ENCODE results near the gene AOC1.

The AOC1 gene

DNA sequence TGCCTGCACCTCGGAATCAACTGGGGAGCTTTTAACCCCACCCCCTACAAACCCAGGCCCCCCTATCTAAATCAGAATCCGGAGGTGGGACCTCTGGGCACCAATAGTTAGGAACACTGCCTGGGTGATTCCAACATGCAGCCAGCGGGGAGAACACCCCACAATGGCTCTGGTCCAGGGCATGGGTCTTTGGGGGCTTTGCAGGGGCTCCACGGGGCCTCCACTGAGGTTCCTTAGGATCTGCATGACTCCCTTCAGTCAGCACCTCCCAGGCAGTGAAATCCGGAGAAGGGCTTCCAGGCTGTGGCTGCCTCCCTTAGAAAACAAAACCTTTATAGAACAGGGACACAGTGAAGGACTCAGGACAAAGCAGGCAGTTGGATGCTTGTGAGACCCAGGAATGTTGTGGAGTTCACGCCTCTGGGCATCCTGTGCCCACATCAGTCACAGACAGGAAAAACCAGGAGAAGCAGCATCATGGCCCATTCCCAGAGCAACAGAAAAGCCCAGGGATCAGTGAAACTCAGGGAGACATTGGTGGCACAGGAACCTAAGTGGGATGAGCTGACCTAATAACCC is 16.5 kb upstream of the AOC1 start:
- TF ChIP-seq TAF1 (IDR thresholded peaks at IDR 0.05; ENCODE audit: borderline replicate concordance, insufficient read depth, low read length) = no peak
- TF ChIP-seq FOXP2 (optimal IDR thresholded peaks at IDR 0.05; ENCODE audit: borderline replicate concordance, extremely low read depth, extremely low read length, insufficient read depth) = no peak
- TF ChIP-seq POLR2AphosphoS5 (IDR thresholded peaks at IDR 0.05; ENCODE audit: low read depth, low read length) = no peak
- no peak for TF ChIP-seq SIN3A (IDR thresholded peaks at IDR 0.05; ENCODE audit: borderline replicate concordance, insufficient read depth, low read length)
- TF ChIP-seq, protein P1, sequence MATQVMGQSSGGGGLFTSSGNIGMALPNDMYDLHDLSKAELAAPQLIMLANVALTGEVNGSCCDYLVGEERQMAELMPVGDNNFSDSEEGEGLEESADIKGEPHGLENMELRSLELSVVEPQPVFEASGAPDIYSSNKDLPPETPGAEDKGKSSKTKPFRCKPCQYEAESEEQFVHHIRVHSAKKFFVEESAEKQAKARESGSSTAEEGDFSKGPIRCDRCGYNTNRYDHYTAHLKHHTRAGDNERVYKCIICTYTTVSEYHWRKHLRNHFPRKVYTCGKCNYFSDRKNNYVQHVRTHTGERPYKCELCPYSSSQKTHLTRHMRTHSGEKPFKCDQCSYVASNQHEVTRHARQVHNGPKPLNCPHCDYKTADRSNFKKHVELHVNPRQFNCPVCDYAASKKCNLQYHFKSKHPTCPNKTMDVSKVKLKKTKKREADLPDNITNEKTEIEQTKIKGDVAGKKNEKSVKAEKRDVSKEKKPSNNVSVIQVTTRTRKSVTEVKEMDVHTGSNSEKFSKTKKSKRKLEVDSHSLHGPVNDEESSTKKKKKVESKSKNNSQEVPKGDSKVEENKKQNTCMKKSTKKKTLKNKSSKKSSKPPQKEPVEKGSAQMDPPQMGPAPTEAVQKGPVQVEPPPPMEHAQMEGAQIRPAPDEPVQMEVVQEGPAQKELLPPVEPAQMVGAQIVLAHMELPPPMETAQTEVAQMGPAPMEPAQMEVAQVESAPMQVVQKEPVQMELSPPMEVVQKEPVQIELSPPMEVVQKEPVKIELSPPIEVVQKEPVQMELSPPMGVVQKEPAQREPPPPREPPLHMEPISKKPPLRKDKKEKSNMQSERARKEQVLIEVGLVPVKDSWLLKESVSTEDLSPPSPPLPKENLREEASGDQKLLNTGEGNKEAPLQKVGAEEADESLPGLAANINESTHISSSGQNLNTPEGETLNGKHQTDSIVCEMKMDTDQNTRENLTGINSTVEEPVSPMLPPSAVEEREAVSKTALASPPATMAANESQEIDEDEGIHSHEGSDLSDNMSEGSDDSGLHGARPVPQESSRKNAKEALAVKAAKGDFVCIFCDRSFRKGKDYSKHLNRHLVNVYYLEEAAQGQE (IDR thresholded peaks at IDR 0.05; ENCODE audit: insufficient read depth in 1 of 2, low read depth in 2 of 2, low read length in 2 of 2) = no peak

DNA sequence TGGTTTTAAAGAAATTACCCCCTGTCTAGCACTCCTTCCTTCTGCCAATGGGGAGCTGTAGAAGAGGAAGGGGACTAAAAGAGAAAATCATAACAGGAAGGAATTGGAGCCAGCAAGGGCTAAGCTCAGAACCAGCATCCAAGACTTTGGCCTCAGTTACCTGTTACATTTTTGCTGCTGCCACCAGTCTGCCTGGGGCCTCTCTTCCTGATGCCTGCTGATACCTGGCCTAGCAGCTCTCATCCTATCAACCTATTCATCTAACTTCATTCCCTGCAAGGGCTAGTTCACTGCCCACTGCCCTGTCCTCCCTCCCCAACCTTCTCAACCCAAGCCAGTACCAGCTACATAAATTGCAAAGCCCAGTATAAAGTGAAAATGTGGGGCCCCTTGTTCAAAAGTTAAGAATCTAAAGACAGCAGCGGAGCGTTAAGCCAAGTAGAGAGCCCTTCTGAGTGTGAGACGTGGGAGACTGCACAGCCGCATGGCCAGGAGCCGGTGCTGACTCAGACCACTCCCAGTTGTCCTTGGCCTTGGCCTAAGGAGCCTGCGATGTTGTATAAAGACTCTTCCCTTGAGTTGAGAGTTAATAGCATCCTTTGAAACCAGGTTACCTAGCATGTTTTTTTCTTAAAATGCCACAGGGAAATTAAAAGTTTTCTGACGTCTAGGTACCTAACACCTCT is 13.2 kb upstream of the AOC1 start:
- TF ChIP-seq TAF1 (IDR thresholded peaks at IDR 0.05; ENCODE audit: borderline replicate concordance, insufficient read depth, low read length) = no peak
- no peak for TF ChIP-seq FOXP2 (optimal IDR thresholded peaks at IDR 0.05; ENCODE audit: borderline replicate concordance, extremely low read depth, extremely low read length, insufficient read depth)
- TF ChIP-seq, protein P1 (IDR thresholded peaks at IDR 0.05; ENCODE audit: insufficient read depth in 1 of 2, low read depth in 2 of 2, low read length in 2 of 2) = no peak
- no peak for TF ChIP-seq POLR2AphosphoS5 (IDR thresholded peaks at IDR 0.05; ENCODE audit: low read depth, low read length)
- TF ChIP-seq SIN3A (IDR thresholded peaks at IDR 0.05; ENCODE audit: borderline replicate concordance, insufficient read depth, low read length) = no peak

DNA sequence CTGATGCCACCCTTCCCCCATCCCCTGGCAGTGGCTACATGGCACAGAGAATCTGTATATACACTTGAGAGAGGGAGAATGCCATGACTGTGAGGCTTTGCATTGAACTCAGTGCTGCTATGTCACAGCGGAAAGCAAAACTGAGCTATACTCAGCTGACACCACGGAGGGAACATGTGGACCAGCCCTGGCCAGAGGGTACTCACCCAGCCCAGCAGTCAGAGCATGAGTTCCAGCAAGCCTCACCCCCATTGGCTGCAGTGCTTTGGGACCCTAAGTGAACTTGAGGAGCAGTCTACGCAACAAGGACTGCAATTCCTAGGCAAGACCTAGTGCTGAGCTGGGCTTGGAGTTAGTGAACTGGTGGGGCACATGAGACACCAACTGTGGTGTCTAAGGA is 10.3 kb upstream of the AOC1 start:
- TF ChIP-seq POLR2AphosphoS5 (IDR thresholded peaks at IDR 0.05; ENCODE audit: low read depth, low read length) (no peak), FOXP2 (optimal IDR thresholded peaks at IDR 0.05; ENCODE audit: borderline replicate concordance, extremely low read depth, extremely low read length, insufficient read depth) (no peak), TAF1 (IDR thresholded peaks at IDR 0.05; ENCODE audit: borderline replicate concordance, insufficient read depth, low read length) (no peak), SIN3A (IDR thresholded peaks at IDR 0.05; ENCODE audit: borderline replicate concordance, insufficient read depth, low read length) (no peak)
- TF ChIP-seq, protein P1 (IDR thresholded peaks at IDR 0.05; ENCODE audit: insufficient read depth in 1 of 2, low read depth in 2 of 2, low read length in 2 of 2) = no peak

DNA sequence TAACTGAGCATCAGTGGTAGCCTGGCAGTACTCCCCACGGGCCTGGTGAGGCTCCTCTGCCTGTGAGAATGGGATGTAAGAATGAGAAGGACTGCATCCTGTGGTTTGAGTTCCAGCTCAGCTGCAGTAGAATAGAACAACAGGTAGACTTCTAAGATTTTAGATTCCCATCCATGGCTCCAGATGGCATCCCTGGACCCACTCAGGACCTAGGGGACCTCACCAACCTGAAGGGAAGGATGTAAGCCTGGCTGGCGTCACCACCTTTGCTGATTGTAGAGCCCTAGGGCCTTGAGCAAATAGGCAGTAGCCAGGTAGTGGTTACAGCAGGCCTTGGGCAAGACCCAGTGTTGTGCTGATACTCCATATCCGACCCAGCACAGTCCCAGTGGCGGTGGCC is 9.6 kb upstream of the AOC1 start:
- TF ChIP-seq FOXP2 (optimal IDR thresholded peaks at IDR 0.05; ENCODE audit: borderline replicate concordance, extremely low read depth, extremely low read length, insufficient read depth) (no peak), TAF1 (IDR thresholded peaks at IDR 0.05; ENCODE audit: borderline replicate concordance, insufficient read depth, low read length) (no peak), SIN3A (IDR thresholded peaks at IDR 0.05; ENCODE audit: borderline replicate concordance, insufficient read depth, low read length) (no peak), POLR2AphosphoS5 (IDR thresholded peaks at IDR 0.05; ENCODE audit: low read depth, low read length) (no peak)
- TF ChIP-seq, protein P1 (IDR thresholded peaks at IDR 0.05; ENCODE audit: insufficient read depth in 1 of 2, low read depth in 2 of 2, low read length in 2 of 2) = no peak
